H9 (cell line): Measurements from ENCODE around the gene RPS6KA4. TPM values are rescaled to one million over a fixed set of nuclear protein-coding genes. Genes with fewer than 3 reads are reported as not detected.

Experiments
- DNase-seq: peaks from one replicate; pipeline ENCODE4 v3.0.0-alpha.2; 2017
- H2AFZ ChIP-seq: one replicate; pipeline ENCODE4 v1.6.1; 2013; ENCODE audit warnings: mild to moderate bottlenecking, low read length, control low read depth, moderate library complexity
- H2AK5ac ChIP-seq: 2 replicates; pipeline ENCODE4 v1.6.1; 2013; ENCODE audit warnings: low read length, control low read depth, mixed read lengths; ENCODE audit not compliant: insufficient read length
- H2BK120ac ChIP-seq: one replicate; pipeline ENCODE4 v1.6.1; 2013; ENCODE audit warnings: low read depth, mild to moderate bottlenecking, low read length, control low read depth, inconsistent platforms; ENCODE audit not compliant: poor library complexity, severe bottlenecking
- H2BK12ac ChIP-seq: 2 replicates; pipeline ENCODE4 v1.6.1; 2013; ENCODE audit warnings: low read length, control low read depth, mixed read lengths, low read depth; ENCODE audit not compliant: insufficient read length
- H2BK15ac ChIP-seq: 2 replicates; pipeline ENCODE4 v1.6.1; 2013; ENCODE audit warnings: low read depth, low read length, control low read depth
- H2BK20ac ChIP-seq: one replicate; pipeline ENCODE4 v1.6.1; 2013; ENCODE audit warnings: low read depth, mild to moderate bottlenecking, low read length, control low read depth, inconsistent platforms; ENCODE audit not compliant: poor library complexity, severe bottlenecking
- H2BK5ac ChIP-seq: 2 replicates; pipeline ENCODE4 v1.6.1; 2013; ENCODE audit warnings: low read length, control low read depth, mixed read lengths; ENCODE audit not compliant: insufficient read length
- H3K14ac ChIP-seq: 2 replicates; pipeline ENCODE4 v1.6.1; 2013; ENCODE audit warnings: low read length, control low read depth; ENCODE audit not compliant: insufficient read depth
- H3K18ac ChIP-seq: 2 replicates; pipeline ENCODE4 v1.6.1; 2013; ENCODE audit warnings: low read depth, mild to moderate bottlenecking, mixed read lengths, low read length, control low read depth; ENCODE audit not compliant: insufficient read length
- H3K23ac ChIP-seq: 2 replicates; pipeline ENCODE4 v1.6.1; 2013; ENCODE audit warnings: low read length, control low read depth, mixed read lengths, low read depth; ENCODE audit not compliant: insufficient read length
- H3K23me2 ChIP-seq: 2 replicates; pipeline ENCODE4 v1.6.1; 2013; ENCODE audit warnings: low read depth, mild to moderate bottlenecking, mixed read lengths, low read length, control low read depth; ENCODE audit not compliant: insufficient read length, poor library complexity, severe bottlenecking
- H3K27ac ChIP-seq: 2 replicates; pipeline ENCODE4 v1.5.1; 2013; ENCODE audit warnings: low read length, control low read depth, mixed read lengths, low read depth; ENCODE audit not compliant: insufficient read length
- H3K27me3 ChIP-seq: 2 replicates; pipeline ENCODE4 v1.6.1; 2013; ENCODE audit warnings: low read length, control low read depth, inconsistent platforms; ENCODE audit not compliant: insufficient read depth
- H3K4ac ChIP-seq: 2 replicates; pipeline ENCODE4 v1.6.1; 2013; ENCODE audit warnings: low read depth, mild to moderate bottlenecking, control low read depth, inconsistent platforms, low read length, moderate library complexity
- H3K4me1 ChIP-seq: 2 replicates; pipeline ENCODE4 v1.6.1; 2013; ENCODE audit warnings: low read length, control low read depth, inconsistent platforms; ENCODE audit not compliant: insufficient read depth
- H3K4me2 ChIP-seq: 2 replicates; pipeline ENCODE4 v1.6.1; 2013; ENCODE audit warnings: low read length, control low read depth, mixed read lengths; ENCODE audit not compliant: insufficient read length, insufficient read depth
- H3K56ac ChIP-seq: 2 replicates; pipeline ENCODE4 v1.6.1; 2013; ENCODE audit warnings: low read depth, mild to moderate bottlenecking, mixed read lengths, low read length, control low read depth; ENCODE audit not compliant: insufficient read length
- H3K79me1 ChIP-seq: 2 replicates; pipeline ENCODE4 v1.6.1; 2013; ENCODE audit warnings: low read depth, mild to moderate bottlenecking, moderate library complexity, low read length, control low read depth, inconsistent platforms; ENCODE audit not compliant: insufficient read depth, poor library complexity, severe bottlenecking
- H3K79me2 ChIP-seq: 2 replicates; pipeline ENCODE4 v1.6.1; 2013; ENCODE audit warnings: low read length, control low read depth, inconsistent platforms; ENCODE audit not compliant: insufficient read depth
- H3K9ac ChIP-seq: 2 replicates; pipeline ENCODE4 v1.6.1; 2013; ENCODE audit warnings: low read length, control low read depth, mixed read lengths; ENCODE audit not compliant: insufficient read length; ENCODE audit errors: extremely low read depth
- H3K9me3 ChIP-seq: one replicate; pipeline ENCODE4 v1.6.1; 2013; ENCODE audit warnings: low read depth, low read length, inconsistent platforms; ENCODE audit not compliant: control insufficient read depth
- H3T11ph ChIP-seq: one replicate; pipeline ENCODE4 v1.6.1; 2013; ENCODE audit warnings: mild to moderate bottlenecking, low read length, control low read depth, inconsistent platforms
- H4K20me1 ChIP-seq: one replicate; pipeline ENCODE4 v1.6.1; 2013; ENCODE audit not compliant: control insufficient read depth, insufficient read length, insufficient read depth
- H4K5ac ChIP-seq: 2 replicates; pipeline ENCODE4 v1.6.1; 2013; ENCODE audit warnings: low read depth, mild to moderate bottlenecking, mixed read lengths, low read length, control low read depth; ENCODE audit not compliant: insufficient read length
- H4K8ac ChIP-seq: replicated peaks from 2 replicates; pipeline ENCODE4 v1.6.1; 2013; ENCODE audit warnings: low read length, control low read depth, mixed read lengths, low read depth; ENCODE audit not compliant: insufficient read length
- H4K91ac ChIP-seq: 2 replicates; pipeline ENCODE4 v1.6.1; 2013; ENCODE audit warnings: low read depth, mild to moderate bottlenecking, moderate library complexity, mixed read lengths, low read length, control low read depth; ENCODE audit not compliant: insufficient read length
- H3K27ac Mint-ChIP-seq, 3 experiments: 2 replicates in 2 of 3; 3 replicates in 1 of 3; pipeline ENCODE4 v1.8.0; 2020 to 2021; ENCODE audit warnings: mixed read lengths in 3 of 3, mild to moderate bottlenecking in 1 of 3, moderate library complexity in 1 of 3
- H3K27me3 Mint-ChIP-seq: 2 replicates; pipeline ENCODE4 v1.8.0; 2021; ENCODE audit warnings: low read depth, mild to moderate bottlenecking, moderate library complexity, mixed read lengths
- H3K36me3 Mint-ChIP-seq, 3 experiments: 2 replicates in 2 of 3; 3 replicates in 1 of 3; pipeline ENCODE4 v1.8.0; 2020 to 2021; ENCODE audit warnings: low read depth in 3 of 3, mixed read lengths in 3 of 3; ENCODE audit not compliant: insufficient read depth in 1 of 3
- H3K4me1 Mint-ChIP-seq, 2 experiments: 2 replicates each; pipeline ENCODE4 v1.8.0; 2020; ENCODE audit warnings: mixed read lengths in 2 of 2
- H3K4me3 Mint-ChIP-seq, 2 experiments: 2 replicates in 1 of 2; 3 replicates in 1 of 2; pipeline ENCODE4 v1.8.0; 2020 to 2021; ENCODE audit warnings: mild to moderate bottlenecking in 2 of 2, mixed read lengths in 2 of 2, moderate library complexity in 1 of 2
- H3K9me3 Mint-ChIP-seq, 2 experiments: 2 replicates in 1 of 2; 3 replicates in 1 of 2; pipeline ENCODE4 v1.8.0; 2020; ENCODE audit warnings: mild to moderate bottlenecking in 2 of 2, mixed read lengths in 2 of 2, moderate library complexity in 1 of 2
- CTCF ChIP-seq: fragments of 200-600 bp; sonication (generic); conservative IDR thresholded peaks from 3 replicates; pipeline ENCODE4 v1.8.0; 2021; ENCODE audit warnings: antibody characterized with exemption, mild to moderate bottlenecking
- WGBS: extraction: QIAGEN DNeasy Blood & Tissue Kit; methylation state at CpG from one replicate; pipeline ENCODE4 v1.1.7; 2013; ENCODE audit warnings: missing lambda C conversion rate, low lambda C conversion rate, mixed read lengths; ENCODE audit not compliant: insufficient read length; ENCODE audit errors: extremely low coverage; 5-methylcytosine and 5-hydroxymethylcytosine counted together
- total RNA-seq: library from RNA; stranded (reverse); gene quantifications from 2 replicates; pipeline ENCODE4 v1.2.1, GENCODE V29; 2021

RPS6KA4 gene
- total RNA-seq, 1 experiment from 2014 or later: 10.8 TPM

- no CpG with 5 or more reads among the region's 4 CpGs for WGBS
- Mint-ChIP-seq H3K36me3 (peaks cover 26 to 73% (median 52%) of the 10 kb centered on the region in 3 experiments), H3K4me3 (no peak overlapping the region), H3K27ac (no peak overlapping the region), H3K4me1 (peaks cover 2 to 6% of the 10 kb centered on the region in 2 experiments), H3K27me3 (no peaks in the 10 kb centered on the region), H3K9me3 (no peaks in the 10 kb centered on the region; a peak in 1 of 5 replicates)
- Histone ChIP-seq H3K27me3 (no peaks in the 10 kb centered on the region), H3K79me2 (no peaks in the 10 kb centered on the region), H3K9ac (no peak overlapping the region), H4K5ac (no peak overlapping the region), H2BK120ac (no peak overlapping the region), H4K8ac (no peak overlapping the region), H3K4ac (no peak overlapping the region), H3K4me1 (no peaks in the 10 kb centered on the region), H2BK12ac (no peak overlapping the region), H4K91ac (no peak overlapping the region), H3K9me3 (no peaks in the 10 kb centered on the region), H2AK5ac (no peak overlapping the region), H2BK20ac (no peak overlapping the region), H3K14ac (no peak overlapping the region), H3K23me2 (no peaks in the 10 kb centered on the region), H3K79me1 (no peaks in the 10 kb centered on the region), H2BK5ac (no peak overlapping the region), H2AFZ (no peak overlapping the region), H3K27ac (no peak overlapping the region), H3K4me2 (no peak overlapping the region), H3T11ph (no peak overlapping the region), H3K23ac (no peak overlapping the region), H3K56ac (no peak overlapping the region), H4K20me1 (peaks cover 1% of the 10 kb centered on the region), H3K18ac (no peak overlapping the region), H2BK15ac (no peak overlapping the region)
- no peak for DNase-seq
- no peak for TF ChIP-seq CTCF
Measured at GRCh38 chr11:64364911-64365310, 5.9 kb downstream of the RPS6KA4 start.
